IMR-90 (cell line): ENCODE data around the gene JPH3. TPM values are rescaled to one million over a fixed set of nuclear protein-coding genes. Genes with fewer than 3 reads are reported as not detected.

Experiments
- ATAC-seq: fragments of 200-7000 bp; cut with Tn5 transposase; 2 replicates; pipeline ENCODE4 v1.9.1; 2020; ENCODE audit warnings: low read depth, mild to moderate bottlenecking, moderate library complexity
- BruUV-seq: library from RNA; stranded (reverse); fragments of 400-500 nt; replicated peaks from 2 replicates; lab custom pipeline; 2021; lab: Mats Ljungman, UMichigan
- CTCF ChIA-PET: fragments of 300-600 bp; formaldehyde crosslinking; extraction: SDS; loops from one replicate; lab custom pipeline; 2021; ENCODE audit warnings: antibody characterized with exemption; lab: Yijun Ruan, JAX
- POLR2A ChIA-PET: fragments of 300-600 bp; sonication (Branson Sonifier 250); formaldehyde crosslinking; loops from one replicate; lab custom pipeline; 2022; ENCODE audit warnings: antibody characterized with exemption; ENCODE audit not compliant: unreplicated experiment; lab: Charles Lee
- DNase-seq: peaks from one replicate; pipeline ENCODE4 v3.0.0; 2013
- H2AFZ ChIP-seq: replicated peaks from 2 replicates; pipeline ENCODE3; 2013; ENCODE audit warnings: low read length, mild to moderate bottlenecking; ENCODE audit not compliant: poor library complexity
- H2AK5ac ChIP-seq: 2 replicates; pipeline ENCODE4 v1.6.1; 2013; ENCODE audit warnings: low read depth, low read length, inconsistent platforms
- H2AK9ac ChIP-seq: replicated peaks from 2 replicates; pipeline ENCODE3; 2013; ENCODE audit warnings: mild to moderate bottlenecking, low read depth, low read length, moderate library complexity; ENCODE audit not compliant: poor library complexity
- H2BK120ac ChIP-seq: 2 replicates; pipeline ENCODE4 v1.6.1; 2013; ENCODE audit warnings: low read depth, low read length, inconsistent platforms
- H2BK15ac ChIP-seq: 3 replicates; pipeline ENCODE4 v1.6.1; 2013; ENCODE audit warnings: low read depth, low read length, inconsistent platforms
- H2BK20ac ChIP-seq: 2 replicates; pipeline ENCODE4 v1.6.1; 2013; ENCODE audit warnings: low read depth, mild to moderate bottlenecking, inconsistent platforms, low read length, moderate library complexity
- H2BK5ac ChIP-seq: 2 replicates; pipeline ENCODE4 v1.6.1; 2013; ENCODE audit warnings: mild to moderate bottlenecking, low read depth, low read length, inconsistent platforms; ENCODE audit not compliant: poor library complexity, severe bottlenecking
- H3K14ac ChIP-seq: replicated peaks from 2 replicates; pipeline ENCODE4 v1.6.1; 2013; ENCODE audit warnings: low read depth, low read length, inconsistent platforms
- H3K18ac ChIP-seq: 2 replicates; pipeline ENCODE4 v1.6.1; 2013; ENCODE audit warnings: low read depth, low read length, control low read depth
- H3K23ac ChIP-seq: 2 replicates; pipeline ENCODE4 v1.6.1; 2013; ENCODE audit warnings: low read depth, low read length, inconsistent platforms
- H3K27ac ChIP-seq: 2 replicates; pipeline ENCODE4 v1.5.1; 2013; ENCODE audit warnings: mild to moderate bottlenecking, control low read depth, low read length; ENCODE audit not compliant: insufficient read depth
- H3K27me3 ChIP-seq: 2 replicates; pipeline ENCODE4 v1.6.1; 2013; ENCODE audit warnings: low read length; ENCODE audit not compliant: control insufficient read depth, insufficient read depth
- H3K36me3 ChIP-seq: 2 replicates; pipeline ENCODE4 v1.6.1; 2013; ENCODE audit warnings: low read length, mixed read lengths; ENCODE audit not compliant: control insufficient read depth, insufficient read depth
- H3K4ac ChIP-seq: 2 replicates; pipeline ENCODE4 v1.6.1; 2013; ENCODE audit warnings: low read depth, low read length, inconsistent platforms
- H3K4me1 ChIP-seq: 2 replicates; pipeline ENCODE4 v1.6.1; 2013; ENCODE audit warnings: low read length, mixed read lengths; ENCODE audit not compliant: control insufficient read depth, insufficient read depth
- H3K4me2 ChIP-seq: 2 replicates; pipeline ENCODE4 v1.6.1; 2013; ENCODE audit warnings: low read depth, mild to moderate bottlenecking, control low read depth, low read length, moderate library complexity
- H3K4me3 ChIP-seq: 2 replicates; pipeline ENCODE4 v1.5.1; 2013; ENCODE audit warnings: low read depth, mild to moderate bottlenecking, control low read depth, low read length, moderate library complexity; ENCODE audit not compliant: insufficient read depth
- H3K56ac ChIP-seq: 2 replicates; pipeline ENCODE4 v1.6.1; 2013; ENCODE audit warnings: low read length, inconsistent platforms; ENCODE audit not compliant: insufficient read depth; ENCODE audit errors: extremely low read depth
- H3K79me1 ChIP-seq, 2 experiments: 2 replicates each; pipeline ENCODE4 v1.6.1; 2013; ENCODE audit warnings: low read length in 2 of 2, inconsistent platforms in 1 of 2, low read depth in 1 of 2
- H3K9ac ChIP-seq: 2 replicates; pipeline ENCODE4 v1.6.1; 2013; ENCODE audit warnings: low read depth, low read length, control low read depth
- H3K9me1 ChIP-seq: 2 replicates; pipeline ENCODE4 v1.6.1; 2013; ENCODE audit warnings: low read length, inconsistent platforms; ENCODE audit not compliant: insufficient read depth
- H3K9me3 ChIP-seq: 2 replicates; pipeline ENCODE4 v1.6.1; 2013; ENCODE audit warnings: low read length; ENCODE audit not compliant: control insufficient read depth, insufficient read depth
- H4K20me1 ChIP-seq: 2 replicates; pipeline ENCODE4 v1.6.1; 2013; ENCODE audit warnings: low read length, inconsistent platforms; ENCODE audit not compliant: insufficient read depth
- H4K5ac ChIP-seq: 2 replicates; pipeline ENCODE4 v1.6.1; 2013; ENCODE audit warnings: mild to moderate bottlenecking, low read depth, low read length, control low read depth
- H4K8ac ChIP-seq, 2 experiments: 2 replicates each; pipeline ENCODE4 v1.6.1; 2013; ENCODE audit warnings: low read depth in 2 of 2, low read length in 2 of 2, control low read depth in 1 of 2, inconsistent platforms in 1 of 2
- H4K91ac ChIP-seq: 2 replicates; pipeline ENCODE4 v1.6.1; 2013; ENCODE audit warnings: low read depth, low read length, inconsistent platforms; ENCODE audit not compliant: insufficient read depth
- BHLHE40 ChIP-seq: fragments of 150-350 bp; IDR thresholded peaks from 2 replicates; pipeline ENCODE4 v1.6.1; 2016; ENCODE audit warnings: mild to moderate bottlenecking, low read depth, low read length
- CEBPB ChIP-seq: IDR thresholded peaks from 2 replicates; pipeline ENCODE4 v1.6.1; 2012; ENCODE audit warnings: low read depth, low read length, improper control_type of control experiment
- CHD1 ChIP-seq: IDR thresholded peaks from 2 replicates; pipeline ENCODE4 v1.6.1; 2012; ENCODE audit warnings: low read depth, low read length, improper control_type of control experiment
- ELK1 ChIP-seq: fragments of 150-350 bp; IDR thresholded peaks from 2 replicates; pipeline ENCODE4 v1.6.1; 2016; ENCODE audit warnings: low read depth, mild to moderate bottlenecking, low read length, moderate library complexity, borderline replicate concordance
- FOS ChIP-seq: fragments of 150-350 bp; IDR thresholded peaks from 2 replicates; pipeline ENCODE4 v1.6.1; 2016; ENCODE audit warnings: low read depth, low read length
- MAFK ChIP-seq: IDR thresholded peaks from 2 replicates; pipeline ENCODE4 v1.6.1; 2012; ENCODE audit warnings: low read depth, low read length, improper control_type of control experiment
- MAZ ChIP-seq: IDR thresholded peaks from 2 replicates; pipeline ENCODE4 v1.6.1; 2012; ENCODE audit warnings: low read depth, mild to moderate bottlenecking, low read length, improper control_type of control experiment, moderate library complexity, borderline replicate concordance
- MXI1 ChIP-seq: IDR thresholded peaks from 2 replicates; pipeline ENCODE4 v1.6.1; 2012; ENCODE audit warnings: low read depth, mild to moderate bottlenecking, low read length, moderate library complexity, borderline replicate concordance
- NFE2L2 ChIP-seq: fragments of 150-350 bp; IDR thresholded peaks from 2 replicates; pipeline ENCODE4 v1.6.1; 2016; ENCODE audit warnings: low read depth, mild to moderate bottlenecking, low read length
- POLR2A ChIP-seq: IDR thresholded peaks from 2 replicates; pipeline ENCODE4 v1.6.1; 2012; ENCODE audit warnings: mild to moderate bottlenecking, low read depth, low read length
- RAD21 ChIP-seq: IDR thresholded peaks from 2 replicates; pipeline ENCODE4 v1.6.1; 2012; ENCODE audit warnings: low read length, improper control_type of control experiment
- RCOR1 ChIP-seq: IDR thresholded peaks from 2 replicates; pipeline ENCODE4 v1.6.1; 2012; ENCODE audit warnings: mild to moderate bottlenecking, low read length, improper control_type of control experiment; ENCODE audit not compliant: insufficient replicate concordance
- RFX5 ChIP-seq: IDR thresholded peaks from 2 replicates; pipeline ENCODE4 v1.8.0; 2012; ENCODE audit warnings: low read depth, mild to moderate bottlenecking, low read length, moderate library complexity
- SMC3 ChIP-seq: fragments of 150-350 bp; IDR thresholded peaks from 2 replicates; pipeline ENCODE4 v1.6.1; 2016; ENCODE audit warnings: low read depth, mild to moderate bottlenecking, antibody characterized with exemption, low read length, moderate library complexity
- WGBS, 2 experiments: methylation state at CpG; one replicate each; pipeline versions ENCODE4 v1.1.5 to v1.1.7; 2013; ENCODE audit warnings: missing lambda C conversion rate in 2 of 2; ENCODE audit not compliant: insufficient read length in 1 of 2; ENCODE audit errors: extremely low coverage in 2 of 2; 5-methylcytosine and 5-hydroxymethylcytosine counted together
- dilution Hi-C: fragments of 300-500 bp; cut with HindIII; formaldehyde crosslinking; loops from one replicate; pipeline ENCODE4 v1.14.3; 2018; ENCODE audit warnings: low sequenced_read_pairs; ENCODE audit not compliant: unreplicated experiment
- in situ Hi-C: fragments of 300-500 bp; cut with MboI; formaldehyde crosslinking; loops from 3 replicates; pipeline ENCODE4 v1.14.3; 2019; ENCODE audit warnings: low sequenced_read_pairs, inconsistent platforms, mixed read lengths
- intact Hi-C: fragments of 100-400 bp; cut with micrococcal nuclease; formaldehyde crosslinking; loops from 2 replicates; pipeline ENCODE4 v1.10.0; 2022
- polyA plus RNA-seq, 3 experiments: library from polyadenylated mRNA; depleted of rRNA; stranded (reverse); fragments of >200 nt; gene quantifications; 2 replicates each; pipeline ENCODE4 v1.2.3, GENCODE V29; 2012; ENCODE audit warnings: low replicate concordance in 1 of 3
- total RNA-seq: library from RNA; depleted of rRNA; stranded (reverse); fragments of >200 nt; gene quantifications from 2 replicates; pipeline ENCODE4 v1.2.3, GENCODE V29; 2012
- TF ChIP-seq, protein P1 (sequence below): fragments of 150-350 bp; IDR thresholded peaks from 2 replicates; pipeline ENCODE4 v1.6.1; 2017; ENCODE audit warnings: mild to moderate bottlenecking, antibody characterized with exemption, low read length, low read depth
- TF ChIP-seq, protein P2 (sequence below): conservative IDR thresholded peaks from 2 replicates; pipeline ENCODE4 v1.5.1; 2012; ENCODE audit warnings: mild to moderate bottlenecking, low read depth, low read length, improper control_type of control experiment

The JPH3 gene
- total and polyA plus RNA-seq, 2 of the 4 experiments (the other 2 are of a cell fraction) = 0.03 TPM; not detected in 1

DNA sequence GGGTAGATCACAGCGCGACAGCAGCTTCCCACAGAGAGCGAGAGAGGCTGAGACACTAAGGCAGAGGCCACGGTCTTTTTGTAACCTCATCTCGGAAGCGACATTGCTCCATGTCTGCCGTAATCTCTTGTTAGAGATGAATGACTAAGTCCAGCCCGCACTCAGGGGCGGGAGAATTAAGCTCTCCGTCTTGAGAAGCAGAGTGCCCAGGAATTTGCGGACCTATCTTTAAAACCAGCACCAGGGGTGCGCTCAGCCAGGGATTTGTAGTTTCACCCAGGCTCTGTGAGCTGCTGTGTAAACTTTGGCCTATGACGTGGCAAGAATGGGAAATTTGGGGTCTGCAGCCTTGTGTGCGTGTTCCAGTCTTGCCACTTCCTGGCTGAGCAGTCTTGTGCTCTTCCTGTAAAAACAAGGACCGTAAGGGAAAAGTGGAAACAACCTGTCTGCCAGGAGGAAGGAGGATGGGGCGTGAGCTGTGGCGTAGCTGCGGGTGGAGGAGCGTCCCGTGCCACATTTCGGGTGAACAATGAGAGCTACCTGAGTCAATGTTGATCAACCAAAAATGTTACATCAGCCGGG lies 16.0 kb upstream of the JPH3 start:
- H3K79me1 ChIP-seq = 0 out of 4 replicates have a peak, but pooled peaks cover 0 to 5% of the 10 kb centered on the region in 2 experiments
- H3K9me1 ChIP-seq = peaks cover 13% of the 10 kb centered on the region
- H3K4me1 ChIP-seq = peaks cover 23% of the 10 kb centered on the region
- dilution Hi-C loops (no loop called here), in situ Hi-C loops (loop anchor here (5.0 kb wide), 1 partner anchor 181 kb away; the partner anchor contains the start of gene KLHDC4), intact Hi-C loops (no loop called here)
- no peak overlapping the region for H2AK9ac ChIP-seq
- no peak for ATAC-seq
- 55% methylated on average over 9 of the region's 22 CpGs; no CpG with 5 or more reads in 1 of the 2 experiments for WGBS, 2 experiments
- DNase-seq = peak; percentile 10
- peaks cover 29% of the 10 kb centered on the region for H3K27me3 ChIP-seq
- no peak overlapping the region for H4K8ac ChIP-seq
- H3K9me3 ChIP-seq = no peaks in the 10 kb centered on the region
- ChIA-PET CTCF (interaction anchor here (2.8 kb wide), 1 partner anchor 49 kb away, joined by 10 read pairs; no protein-coding TSS in a partner anchor), POLR2A (no interaction called here)
- H3K27ac ChIP-seq = no peak overlapping the region
- H3K18ac ChIP-seq = no peak overlapping the region
- H3K4me2 ChIP-seq = no peak overlapping the region
- H2BK20ac ChIP-seq = no peak overlapping the region
- no peak overlapping the region for H3K56ac ChIP-seq
- peak overlapping the region; percentile 3 for H2AFZ ChIP-seq
- no peak overlapping the region for H4K5ac ChIP-seq
- no peak overlapping the region for H3K9ac ChIP-seq
- no peak overlapping the region for H4K91ac ChIP-seq
- no peak overlapping the region for H3K23ac ChIP-seq
- no peak overlapping the region for H2BK120ac ChIP-seq
- H3K14ac ChIP-seq = no peak overlapping the region
- no TSS peak for BruUV-seq
- H3K36me3 ChIP-seq = no peaks in the 10 kb centered on the region
- H2AK5ac ChIP-seq = peak overlapping the region; percentile 59; the same call in 1 of the 2 replicates
- TF ChIP-seq, protein P1, sequence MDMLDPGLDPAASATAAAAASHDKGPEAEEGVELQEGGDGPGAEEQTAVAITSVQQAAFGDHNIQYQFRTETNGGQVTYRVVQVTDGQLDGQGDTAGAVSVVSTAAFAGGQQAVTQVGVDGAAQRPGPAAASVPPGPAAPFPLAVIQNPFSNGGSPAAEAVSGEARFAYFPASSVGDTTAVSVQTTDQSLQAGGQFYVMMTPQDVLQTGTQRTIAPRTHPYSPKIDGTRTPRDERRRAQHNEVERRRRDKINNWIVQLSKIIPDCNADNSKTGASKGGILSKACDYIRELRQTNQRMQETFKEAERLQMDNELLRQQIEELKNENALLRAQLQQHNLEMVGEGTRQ = no peak
- TF ChIP-seq ELK1 = no peak
- TF ChIP-seq CHD1 = no peak
- TF ChIP-seq, protein P2, sequence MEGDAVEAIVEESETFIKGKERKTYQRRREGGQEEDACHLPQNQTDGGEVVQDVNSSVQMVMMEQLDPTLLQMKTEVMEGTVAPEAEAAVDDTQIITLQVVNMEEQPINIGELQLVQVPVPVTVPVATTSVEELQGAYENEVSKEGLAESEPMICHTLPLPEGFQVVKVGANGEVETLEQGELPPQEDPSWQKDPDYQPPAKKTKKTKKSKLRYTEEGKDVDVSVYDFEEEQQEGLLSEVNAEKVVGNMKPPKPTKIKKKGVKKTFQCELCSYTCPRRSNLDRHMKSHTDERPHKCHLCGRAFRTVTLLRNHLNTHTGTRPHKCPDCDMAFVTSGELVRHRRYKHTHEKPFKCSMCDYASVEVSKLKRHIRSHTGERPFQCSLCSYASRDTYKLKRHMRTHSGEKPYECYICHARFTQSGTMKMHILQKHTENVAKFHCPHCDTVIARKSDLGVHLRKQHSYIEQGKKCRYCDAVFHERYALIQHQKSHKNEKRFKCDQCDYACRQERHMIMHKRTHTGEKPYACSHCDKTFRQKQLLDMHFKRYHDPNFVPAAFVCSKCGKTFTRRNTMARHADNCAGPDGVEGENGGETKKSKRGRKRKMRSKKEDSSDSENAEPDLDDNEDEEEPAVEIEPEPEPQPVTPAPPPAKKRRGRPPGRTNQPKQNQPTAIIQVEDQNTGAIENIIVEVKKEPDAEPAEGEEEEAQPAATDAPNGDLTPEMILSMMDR = no peak
- no peak for TF ChIP-seq RAD21
- TF ChIP-seq FOS = no peak
- TF ChIP-seq MXI1 = no peak
- TF ChIP-seq MAZ = no peak
- TF ChIP-seq POLR2A = no peak
- TF ChIP-seq RFX5 = no peak
- no peak for TF ChIP-seq SMC3
- TF ChIP-seq RCOR1 = no peak
- TF ChIP-seq NFE2L2 = no peak
- no peak for TF ChIP-seq MAFK
- TF ChIP-seq CEBPB = no peak
- no peak for TF ChIP-seq BHLHE40
- H2BK5ac ChIP-seq = no peak overlapping the region
- H4K20me1 ChIP-seq = no peaks in the 10 kb centered on the region
- H3K4ac ChIP-seq = no peak overlapping the region; the same call in 1 of the 2 replicates
- H2BK15ac ChIP-seq = no peak overlapping the region
- no peak overlapping the region for H3K4me3 ChIP-seq
